ENCODE measurements around the gene ZNF827.

Gene ZNF827

GRCh38 chr4:145934434-145935047, 4.1 kb downstream of the ZNF827 start:
- DNase-seq, result no peak

DNA sequence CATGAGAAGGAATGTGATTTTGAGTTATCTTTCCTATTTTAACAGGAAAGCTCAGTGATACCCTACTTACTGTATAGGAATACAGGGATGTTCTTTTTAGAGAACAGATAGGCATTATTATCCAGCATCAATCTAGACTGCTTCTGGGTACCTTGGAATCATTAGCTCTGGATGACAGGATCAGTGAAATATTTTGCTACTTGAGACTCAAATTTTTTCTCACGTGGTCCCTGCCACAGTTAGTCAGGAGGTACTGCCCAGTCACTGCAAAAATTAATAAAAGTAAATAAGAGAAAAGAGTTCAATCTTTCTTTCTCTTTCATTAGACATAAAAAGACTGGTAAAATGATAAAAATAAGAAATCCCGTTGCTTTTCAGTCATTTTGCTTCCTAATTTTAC, 5.5 kb downstream of the ZNF827 start:
- no peak for DNase-seq

DNA sequence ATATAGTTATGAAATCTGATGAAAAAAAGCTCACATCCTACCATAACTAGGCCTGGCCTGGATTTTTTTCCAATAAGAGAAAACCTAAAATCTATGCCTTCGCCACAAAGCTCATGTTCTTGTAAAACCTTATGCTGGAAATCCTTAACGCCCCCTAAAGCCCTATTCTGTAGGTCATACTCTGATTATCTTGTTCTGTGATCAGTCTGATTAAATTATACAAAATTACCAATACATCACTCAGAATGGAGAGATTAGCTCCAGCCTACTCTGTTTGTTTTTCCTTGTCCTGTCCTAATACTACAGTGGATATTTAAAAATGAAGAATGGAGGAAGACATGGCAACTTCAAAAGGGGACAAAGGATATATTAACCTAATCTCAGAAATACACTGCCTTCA, 7.2 kb downstream of the ZNF827 start:
- no peak for DNase-seq

DNA sequence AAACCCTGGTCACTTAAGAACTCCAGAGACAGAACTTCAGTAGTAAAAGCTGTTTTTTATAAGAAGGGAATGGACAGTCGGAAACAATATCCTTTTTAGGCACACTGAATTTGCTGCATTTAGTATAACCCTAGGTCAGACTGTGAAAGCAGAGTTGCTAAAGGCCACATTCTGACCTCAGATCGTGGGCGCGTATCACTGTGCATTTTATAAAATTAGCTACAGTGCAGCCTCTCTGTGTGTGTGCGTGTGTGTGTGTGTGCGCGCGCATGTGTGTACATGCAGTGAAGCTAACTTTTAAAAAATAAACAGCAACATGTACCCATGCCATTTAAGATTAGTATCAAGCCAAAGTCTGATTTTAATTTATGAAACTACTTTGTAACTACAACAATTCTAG, 8.0 kb downstream of the ZNF827 start:
- DNase-seq, result no peak

GRCh38 chr4:145929415-145930178, 9.0 kb downstream of the ZNF827 start:
- no peak for DNase-seq

DNA sequence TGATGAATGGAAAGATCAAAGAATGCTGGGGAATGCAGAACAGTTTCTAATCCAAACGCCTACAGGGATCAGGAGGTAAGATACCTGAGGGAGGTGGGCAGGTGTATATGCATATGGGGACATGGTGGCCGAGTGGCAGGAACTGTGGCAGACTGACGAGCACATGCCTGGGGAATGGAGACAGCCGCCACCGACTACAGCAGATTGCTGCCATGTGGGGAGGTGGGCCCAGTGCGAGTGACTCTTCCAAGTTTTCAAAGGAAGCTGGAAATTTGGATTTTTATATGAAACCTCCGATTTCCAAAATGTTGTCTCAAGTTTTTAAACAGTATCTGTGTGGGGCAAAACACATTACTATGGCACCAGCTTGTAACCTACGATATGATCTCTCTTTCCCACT, 9.9 kb downstream of the ZNF827 start:
- no peak for DNase-seq

DNA sequence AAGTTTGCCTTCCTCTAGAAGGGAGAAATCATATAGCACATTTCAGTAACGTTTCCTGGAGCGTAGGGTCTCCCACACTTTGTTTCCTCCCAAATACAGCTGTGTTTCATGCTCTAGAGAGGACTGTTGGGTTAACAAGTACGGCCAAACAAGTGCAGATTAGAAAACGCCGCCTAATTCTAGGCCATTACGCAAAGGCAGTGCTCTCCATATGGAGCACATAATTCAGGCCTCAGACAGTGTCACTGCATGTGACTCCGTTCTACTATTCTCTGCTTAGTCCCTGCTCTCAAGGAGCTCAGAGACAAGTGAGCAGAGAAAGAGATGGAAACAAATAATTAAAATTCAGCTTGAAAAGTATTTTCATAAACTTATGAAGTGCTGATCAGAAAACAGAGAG, 11.6 kb downstream of the ZNF827 start:
- DNase-seq, result no peak

DNA sequence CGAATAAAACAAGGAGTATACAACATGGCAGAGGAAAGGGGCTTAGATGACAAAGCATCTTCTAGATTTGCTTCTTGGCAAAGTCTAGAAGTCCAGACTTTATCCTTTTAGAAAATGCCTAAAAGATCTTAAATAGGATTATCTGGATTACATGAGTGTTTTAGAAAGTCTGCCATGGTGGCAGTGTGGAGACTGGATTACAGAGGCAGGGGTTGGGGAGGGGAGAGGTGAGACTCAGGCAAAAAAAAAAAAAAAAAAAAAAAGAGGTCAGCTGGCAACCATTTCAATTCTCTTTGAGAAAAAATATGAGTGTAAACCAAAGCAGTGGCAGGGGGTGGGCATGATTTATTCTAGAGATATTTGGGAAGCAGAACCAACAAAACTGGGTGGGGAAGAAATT, 17.4 kb downstream of the ZNF827 start:
- DNase-seq, result no peak

DNA sequence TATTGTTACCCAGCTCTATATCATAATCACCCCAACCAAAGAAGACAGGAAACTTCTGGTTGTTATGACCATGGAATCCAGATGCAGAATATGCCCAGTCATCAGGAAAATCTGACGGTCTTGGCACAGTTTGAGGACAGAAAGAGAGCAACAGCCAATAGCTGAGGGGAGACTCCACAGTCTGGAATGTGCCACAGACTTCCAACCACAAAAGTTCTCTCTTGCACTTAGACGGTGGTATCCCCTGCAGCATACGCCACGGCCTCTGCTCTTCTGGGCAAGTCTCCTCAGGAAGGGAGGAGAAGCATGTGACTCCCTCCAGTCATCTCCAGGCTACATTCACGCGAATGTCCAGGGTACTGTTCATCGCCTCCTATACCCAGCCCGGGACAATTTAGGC, 18.4 kb downstream of the ZNF827 start:
- DNase-seq, result no peak

DNA sequence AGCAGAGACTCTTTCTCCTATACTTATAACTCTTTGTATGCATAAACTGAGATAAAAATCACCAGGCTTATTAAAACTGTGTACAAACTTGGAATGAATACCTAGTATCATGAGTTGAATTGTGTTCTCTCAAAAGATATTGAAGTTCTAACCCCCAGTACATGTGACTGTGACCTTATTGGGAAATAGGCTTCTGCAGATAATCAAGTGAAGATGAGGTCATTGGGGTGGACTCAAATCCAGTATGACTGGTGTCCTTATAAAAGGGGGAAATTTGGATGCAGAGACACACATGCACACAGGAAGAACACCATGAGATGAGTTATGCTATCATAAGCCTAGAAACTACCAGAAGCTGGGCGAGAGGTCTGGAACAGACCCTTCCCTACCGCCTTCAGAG, 26.2 kb downstream of the ZNF827 start:
- no peak for DNase-seq

- no peak for DNase-seq
Measured at GRCh38 chr4:145909773-145910172, 28.9 kb downstream of the ZNF827 start.

- no peak for DNase-seq
Measured at GRCh38 chr4:145909281-145909715, 29.3 kb downstream of the ZNF827 start.

DNA sequence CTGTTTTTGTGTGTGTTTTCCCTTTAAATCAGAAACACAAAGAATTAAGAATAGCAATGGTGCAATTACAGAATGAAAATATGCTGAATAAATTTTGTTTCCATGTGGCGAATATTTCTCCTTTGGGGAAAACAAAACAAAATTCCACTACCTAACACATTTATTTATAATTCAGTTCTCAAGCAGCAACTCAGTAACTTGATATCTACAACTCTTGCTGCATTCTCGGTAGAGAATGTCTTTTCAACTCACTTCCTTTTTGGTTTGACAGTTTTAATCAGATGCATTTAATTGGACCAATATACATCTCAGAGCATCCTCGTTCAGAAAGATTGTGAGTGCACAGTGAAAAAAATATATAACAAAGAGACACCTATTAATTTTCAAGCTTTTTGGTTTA, 30.8 kb downstream of the ZNF827 start:
- no peak for DNase-seq

- DNase-seq, result no peak
Measured at GRCh38 chr4:145907390-145907789, 31.2 kb downstream of the ZNF827 start.

- no peak for DNase-seq
Measured at GRCh38 chr4:145904413-145905177, 34.0 kb downstream of the ZNF827 start.

DNA sequence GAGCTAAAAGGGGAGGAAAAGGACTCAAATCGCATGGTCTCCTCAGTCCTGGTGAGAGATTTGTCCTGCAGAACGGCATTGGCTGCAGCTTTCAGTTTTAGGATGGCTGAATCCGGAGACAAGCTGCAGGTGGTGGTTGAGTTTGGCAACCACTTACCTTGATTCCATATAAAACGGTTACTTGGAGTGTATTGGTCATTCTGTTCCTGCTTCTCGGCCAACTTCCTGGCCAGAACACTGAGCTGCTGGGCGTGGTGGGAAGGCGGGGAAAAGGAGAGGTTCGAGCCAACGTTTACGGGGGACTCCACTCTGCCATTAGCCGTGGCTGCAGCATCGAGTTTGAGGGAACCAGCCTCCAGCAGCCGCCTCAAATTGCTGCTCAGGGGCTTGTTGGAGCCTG, 36.1 kb downstream of the ZNF827 start:
- no peak for DNase-seq

DNA sequence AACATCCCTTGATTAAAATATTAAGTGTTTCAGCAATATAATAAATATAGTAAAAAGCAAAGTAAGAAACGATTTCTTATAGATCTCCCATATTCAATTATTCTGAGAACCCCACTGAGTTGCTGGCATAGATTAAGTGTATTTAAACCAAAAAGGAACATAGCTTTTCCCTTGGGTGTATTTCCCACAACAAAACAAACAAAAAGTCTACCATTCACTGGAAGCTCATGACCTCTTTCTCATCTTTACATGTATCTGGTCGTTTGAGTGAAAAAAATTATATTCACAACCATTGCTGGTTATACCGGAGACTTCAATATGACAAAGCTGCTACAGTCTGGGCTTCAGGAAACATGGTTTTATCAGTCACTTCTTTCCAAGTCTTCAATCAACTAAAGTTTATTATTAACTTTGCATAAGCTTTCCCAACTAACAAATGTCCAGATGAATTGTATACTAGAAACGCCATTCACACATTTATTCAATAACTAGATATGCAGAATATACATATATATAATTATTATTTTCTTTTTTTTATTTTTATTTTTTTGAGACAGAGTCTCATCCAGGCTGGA, 38.6 kb downstream of the ZNF827 start:
- no peak for DNase-seq

DNA sequence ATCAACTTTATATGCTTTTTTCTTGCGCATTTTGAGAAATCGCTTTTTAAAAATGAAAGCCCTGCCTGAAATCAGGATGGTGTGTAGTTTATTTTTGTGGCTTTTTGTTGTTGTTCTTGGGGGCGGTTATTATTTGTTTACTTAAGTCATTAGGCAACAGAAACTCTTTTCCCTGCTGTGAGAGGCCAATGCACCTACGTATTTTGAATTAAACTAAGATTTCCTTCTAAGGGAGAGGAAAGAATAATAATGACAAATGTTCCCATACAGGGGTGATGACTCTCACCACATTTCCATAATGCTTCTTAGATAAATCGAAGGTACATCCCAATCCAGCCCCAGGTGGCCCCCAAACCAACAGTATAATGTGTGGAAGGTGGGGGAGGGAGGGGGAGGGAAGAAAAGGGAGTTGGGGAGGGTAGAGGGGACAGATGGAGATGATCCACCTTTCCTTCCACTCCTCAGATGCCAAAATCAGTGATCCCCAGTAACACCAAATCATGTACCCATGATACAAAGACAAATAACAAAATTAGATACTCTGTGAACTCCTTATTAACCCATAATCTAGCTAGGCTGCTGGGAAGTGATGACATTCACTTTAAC, 39.6 kb downstream of the ZNF827 start:
- no peak for DNase-seq

- DNase-seq, result no peak
Measured at GRCh38 chr4:145898466-145898865, 40.2 kb downstream of the ZNF827 start.

DNA sequence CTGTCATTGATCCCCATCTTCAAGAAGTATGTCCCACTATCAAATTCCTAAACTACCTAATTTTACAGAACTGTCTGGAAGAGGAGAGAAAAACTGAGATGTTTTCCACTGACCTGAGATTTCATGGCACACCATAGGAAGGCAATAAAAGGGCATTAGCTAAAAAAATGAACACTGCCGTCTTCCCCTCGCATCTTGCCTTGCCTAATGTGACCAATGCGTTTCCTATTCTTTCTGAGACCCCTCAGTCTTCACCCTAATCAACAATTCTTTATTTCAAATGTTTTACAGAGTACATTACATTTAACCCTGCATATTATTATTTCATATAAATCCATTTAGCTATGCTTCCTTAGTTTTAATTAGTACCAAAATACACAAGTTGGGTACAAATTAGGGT, 43.6 kb downstream of the ZNF827 start:
- no peak for DNase-seq

GRCh38 chr4:145891958-145892357, 46.7 kb downstream of the ZNF827 start:
- no peak for DNase-seq

DNA sequence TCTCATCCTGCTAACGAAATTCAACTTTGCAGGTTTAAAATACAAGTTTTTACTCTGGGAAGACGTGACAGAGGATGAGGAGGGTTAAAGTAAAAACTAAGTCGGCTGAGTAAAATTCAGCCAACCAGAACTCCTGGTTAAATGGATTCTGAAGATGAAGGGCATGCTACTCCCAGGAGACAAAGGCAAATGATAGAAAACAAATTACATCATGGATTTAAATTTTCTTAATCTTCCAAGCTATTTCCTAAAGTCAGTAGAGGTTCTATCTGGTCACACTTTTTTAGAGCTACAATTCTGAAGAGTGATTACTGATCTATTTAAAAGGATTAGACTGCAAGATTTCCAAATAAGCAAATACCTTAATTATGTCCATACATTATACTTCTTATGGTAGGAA, 47.9 kb downstream of the ZNF827 start:
- no peak for DNase-seq

DNA sequence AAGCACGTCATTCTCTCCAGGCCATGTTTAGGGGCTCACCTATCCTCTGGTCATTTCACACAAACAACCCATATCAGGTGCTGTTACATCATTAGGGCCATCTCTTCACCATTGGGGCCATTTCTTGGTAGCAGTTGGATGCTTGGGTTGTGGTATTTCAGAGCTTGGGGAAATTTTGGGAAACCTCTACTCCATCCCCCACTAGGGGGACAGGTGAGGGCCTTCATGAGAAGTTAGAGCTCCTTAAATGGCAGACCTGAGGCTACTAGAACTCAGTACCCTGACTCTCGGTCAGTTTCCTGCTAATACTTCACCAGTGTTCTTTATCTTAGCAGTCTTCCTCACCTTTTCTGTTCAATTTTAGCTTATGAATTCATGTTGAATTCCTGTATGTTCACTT, 50.2 kb downstream of the ZNF827 start:
- DNase-seq, result no peak
